GM13976 (cell line): ENCODE data around the gene CD99.

Experiments
- DNase-seq: peaks from one replicate; pipeline ENCODE4 v3.0.0; 2012; ENCODE audit warnings: low spot score
- CTCF ChIP-seq: IDR thresholded peaks from 2 replicates; pipeline ENCODE4 v1.5.1; 2012; ENCODE audit warnings: borderline replicate concordance, mild to moderate bottlenecking; ENCODE audit not compliant: insufficient read depth; ENCODE audit errors: extremely low read depth, missing control alignments, control extremely low read depth
- in situ Hi-C: fragments of 300-500 bp; cut with MboI; formaldehyde crosslinking; loops from one replicate; pipeline ENCODE4 v1.12.0; 2022; ENCODE audit warnings: low sequenced_read_pairs, mixed read lengths, inconsistent platforms; ENCODE audit not compliant: unreplicated experiment

Gene CD99

GRCh38 chrX:2784026-2784425 lies 92.9 kb downstream of the CD99 start:
- no peak for DNase-seq
- in situ Hi-C loops = no loop called here
- TF ChIP-seq CTCF = no peak

GRCh38 chrX:2785538-2785937 lies 94.4 kb downstream of the CD99 start:
- in situ Hi-C loops = no loop called here
- no peak for TF ChIP-seq CTCF
- no peak for DNase-seq

- no peak for TF ChIP-seq CTCF
- no peak for DNase-seq
- in situ Hi-C loops = no loop called here
Measured at GRCh38 chrX:2788980-2789379, 97.9 kb downstream of the CD99 start.

GRCh38 chrX:2789569-2789968 lies 98.5 kb downstream of the CD99 start:
- no peak for TF ChIP-seq CTCF
- in situ Hi-C loops = no loop called here

More at GRCh38 chrX:2789569-2789968, 98.5 kb downstream of the CD99 start:
- DNase-seq = no peak
